Measurements from ENCODE around the gene C5orf22.

Gene C5orf22

DNA sequence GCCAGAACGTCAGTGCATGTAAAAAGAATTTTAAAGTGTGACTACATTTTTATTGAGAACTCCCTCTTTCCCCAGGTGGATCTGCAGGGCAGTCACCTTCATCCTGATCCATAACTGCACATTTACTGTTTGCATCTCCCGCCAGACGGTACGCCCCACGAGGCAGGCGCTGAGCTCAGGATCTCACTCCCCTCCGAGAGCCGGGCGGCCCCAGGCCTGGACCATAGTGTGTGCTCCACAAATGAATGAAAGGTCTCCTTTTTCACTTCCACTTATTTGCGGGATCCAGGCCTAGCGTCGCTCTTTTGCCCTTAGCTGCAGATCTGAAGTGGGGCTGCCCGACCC is 586 bp upstream of the C5orf22 start:
- Histone ChIP-seq H3K4me3 (ENCODE audit: low read length) (peak overlapping the region; percentile 86), H3F3A (ENCODE audit: control insufficient read depth, insufficient read depth) (no peaks in the 10 kb centered on the region), H3K9me2 (replicated peaks; ENCODE audit: control insufficient read depth, low read length) (no peaks in the 10 kb centered on the region), H3K4me2 (ENCODE audit: low read length) (peak overlapping the region; percentile 72), H3K4me1 (ENCODE audit: control insufficient read depth, low read length) (peaks cover 25% of the 10 kb centered on the region), H3K27ac (ENCODE audit: low read depth, low read length) (peak overlapping the region; percentile 75), H3K9me3 (ENCODE audit: control insufficient read depth, insufficient read depth, low read length) (no peaks in the 10 kb centered on the region), H3K79me2 (ENCODE audit: control insufficient read depth, low read length) (peaks cover 58% of the 10 kb centered on the region), H4K20me1 (ENCODE audit: control insufficient read depth, insufficient read depth, low read depth, low read length) (no peaks in the 10 kb centered on the region), H3K36me3 (ENCODE audit: control insufficient read depth, low read length) (peaks cover 57% of the 10 kb centered on the region), H3K27me3 (ENCODE audit: control insufficient read depth, low read length) (no peaks in the 10 kb centered on the region)
- TF ChIP-seq, protein P1, sequence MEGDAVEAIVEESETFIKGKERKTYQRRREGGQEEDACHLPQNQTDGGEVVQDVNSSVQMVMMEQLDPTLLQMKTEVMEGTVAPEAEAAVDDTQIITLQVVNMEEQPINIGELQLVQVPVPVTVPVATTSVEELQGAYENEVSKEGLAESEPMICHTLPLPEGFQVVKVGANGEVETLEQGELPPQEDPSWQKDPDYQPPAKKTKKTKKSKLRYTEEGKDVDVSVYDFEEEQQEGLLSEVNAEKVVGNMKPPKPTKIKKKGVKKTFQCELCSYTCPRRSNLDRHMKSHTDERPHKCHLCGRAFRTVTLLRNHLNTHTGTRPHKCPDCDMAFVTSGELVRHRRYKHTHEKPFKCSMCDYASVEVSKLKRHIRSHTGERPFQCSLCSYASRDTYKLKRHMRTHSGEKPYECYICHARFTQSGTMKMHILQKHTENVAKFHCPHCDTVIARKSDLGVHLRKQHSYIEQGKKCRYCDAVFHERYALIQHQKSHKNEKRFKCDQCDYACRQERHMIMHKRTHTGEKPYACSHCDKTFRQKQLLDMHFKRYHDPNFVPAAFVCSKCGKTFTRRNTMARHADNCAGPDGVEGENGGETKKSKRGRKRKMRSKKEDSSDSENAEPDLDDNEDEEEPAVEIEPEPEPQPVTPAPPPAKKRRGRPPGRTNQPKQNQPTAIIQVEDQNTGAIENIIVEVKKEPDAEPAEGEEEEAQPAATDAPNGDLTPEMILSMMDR (IDR thresholded peaks at IDR 0.05; ENCODE audit: low read depth, low read length, poor library complexity, severe bottlenecking), result no peak
- no peak for TF ChIP-seq EZH2phosphoT487 (IDR thresholded peaks at IDR 0.05; ENCODE audit: borderline replicate concordance, low read length)

DNA sequence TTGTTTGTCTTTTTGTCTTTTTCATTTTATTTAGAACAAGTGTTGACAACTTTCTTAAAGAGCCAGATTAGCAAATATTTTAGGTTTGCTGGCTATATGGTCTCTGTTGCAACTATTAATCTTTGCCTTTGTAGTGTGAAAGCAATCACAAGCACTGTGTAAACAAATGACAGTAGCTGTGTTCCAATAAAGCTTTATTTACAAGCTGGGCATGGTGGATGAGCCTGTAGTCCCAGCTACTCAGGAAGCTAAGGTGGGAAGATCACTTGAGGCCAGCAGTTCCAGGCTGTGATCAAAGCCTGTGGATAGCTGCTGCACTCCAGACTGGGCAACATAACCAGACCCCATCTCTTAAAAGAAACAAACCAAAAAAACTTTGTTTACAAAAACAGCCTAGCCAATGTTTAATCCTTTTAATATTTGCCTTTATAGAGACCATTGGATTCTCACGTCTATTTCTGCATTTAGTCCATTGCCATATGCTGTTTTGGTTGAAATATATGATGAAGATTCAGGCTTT is 2.5 kb downstream of the C5orf22 start:
- H3K79me2 ChIP-seq (ENCODE audit: control insufficient read depth, low read length), result peaks cover 44% of the 10 kb centered on the region
- H3K9me3 ChIP-seq (ENCODE audit: control insufficient read depth, insufficient read depth, low read length), result no peaks in the 10 kb centered on the region
- peaks cover 25% of the 10 kb centered on the region for H3K4me1 ChIP-seq (ENCODE audit: control insufficient read depth, low read length)
- no peak overlapping the region for H3K4me3 ChIP-seq (ENCODE audit: low read length)
- no peaks in the 10 kb centered on the region for H4K20me1 ChIP-seq (ENCODE audit: control insufficient read depth, insufficient read depth, low read depth, low read length)
- no peak for TF ChIP-seq EZH2phosphoT487 (IDR thresholded peaks at IDR 0.05; ENCODE audit: borderline replicate concordance, low read length)
- TF ChIP-seq, protein P1 (IDR thresholded peaks at IDR 0.05; ENCODE audit: low read depth, low read length, poor library complexity, severe bottlenecking), result no peak
- no peak overlapping the region for H3K4me2 ChIP-seq (ENCODE audit: low read length)
- no peaks in the 10 kb centered on the region for H3K9me2 ChIP-seq (replicated peaks; ENCODE audit: control insufficient read depth, low read length)
- H3K27me3 ChIP-seq (ENCODE audit: control insufficient read depth, low read length), result no peaks in the 10 kb centered on the region
- H3K36me3 ChIP-seq (ENCODE audit: control insufficient read depth, low read length), result peaks cover 50% of the 10 kb centered on the region
- no peaks in the 10 kb centered on the region for H3F3A ChIP-seq (ENCODE audit: control insufficient read depth, insufficient read depth)
- no peak overlapping the region for H3K27ac ChIP-seq (ENCODE audit: low read depth, low read length)

DNA sequence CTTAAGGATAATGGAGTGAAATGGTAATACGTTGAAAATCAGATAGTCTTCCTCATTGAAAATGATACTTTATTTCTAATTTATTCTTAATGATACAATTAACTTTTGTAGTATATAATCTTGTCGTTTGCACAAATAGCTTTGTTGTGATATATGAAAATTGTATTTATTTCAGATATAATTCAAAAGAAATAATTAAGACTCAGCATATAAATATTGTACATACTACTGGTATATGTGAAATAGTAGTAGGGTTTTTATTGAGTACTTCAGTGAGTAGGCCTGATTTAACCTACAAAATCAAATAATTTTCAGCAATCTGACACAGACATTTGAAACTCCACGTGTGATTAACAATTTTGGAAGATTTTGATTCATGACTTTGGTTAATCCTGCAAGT is 4.8 kb downstream of the C5orf22 start:
- Histone ChIP-seq H3K4me2 (ENCODE audit: low read length) (no peak overlapping the region), H3K4me3 (ENCODE audit: low read length) (no peak overlapping the region), H3K9me3 (ENCODE audit: control insufficient read depth, insufficient read depth, low read length) (no peaks in the 10 kb centered on the region), H3K79me2 (ENCODE audit: control insufficient read depth, low read length) (peaks cover 21% of the 10 kb centered on the region), H3K9me2 (replicated peaks; ENCODE audit: control insufficient read depth, low read length) (no peaks in the 10 kb centered on the region), H3K27ac (ENCODE audit: low read depth, low read length) (no peak overlapping the region), H3K27me3 (ENCODE audit: control insufficient read depth, low read length) (no peaks in the 10 kb centered on the region), H3F3A (ENCODE audit: control insufficient read depth, insufficient read depth) (no peaks in the 10 kb centered on the region), H4K20me1 (ENCODE audit: control insufficient read depth, insufficient read depth, low read depth, low read length) (no peaks in the 10 kb centered on the region), H3K4me1 (ENCODE audit: control insufficient read depth, low read length) (peaks cover 12% of the 10 kb centered on the region), H3K36me3 (ENCODE audit: control insufficient read depth, low read length) (peaks cover 58% of the 10 kb centered on the region)
- TF ChIP-seq, protein P1 (IDR thresholded peaks at IDR 0.05; ENCODE audit: low read depth, low read length, poor library complexity, severe bottlenecking), result no peak

DNA sequence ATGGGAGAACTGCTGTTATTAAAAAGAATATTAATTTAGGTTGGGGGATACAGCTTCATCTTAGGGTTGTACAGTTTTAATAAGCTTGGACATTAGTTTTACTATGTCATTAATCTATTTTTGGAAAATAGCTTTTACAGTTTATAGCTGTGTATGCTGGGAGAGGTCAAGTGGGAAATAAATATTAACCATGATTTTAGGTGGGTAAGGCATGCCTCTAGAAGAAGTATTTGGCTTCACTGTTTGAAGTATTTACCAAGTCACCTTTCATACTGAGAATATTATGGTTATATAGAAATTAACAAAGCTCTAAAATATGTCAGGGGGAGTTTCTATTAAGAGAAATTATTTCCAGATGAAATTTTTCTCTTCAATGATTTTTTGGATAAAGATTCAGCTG is 5.2 kb downstream of the C5orf22 start:
- H4K20me1 ChIP-seq (ENCODE audit: control insufficient read depth, insufficient read depth, low read depth, low read length), result no peaks in the 10 kb centered on the region
- peaks cover 12% of the 10 kb centered on the region for H3K4me1 ChIP-seq (ENCODE audit: control insufficient read depth, low read length)
- H3K9me2 ChIP-seq (replicated peaks; ENCODE audit: control insufficient read depth, low read length), result no peaks in the 10 kb centered on the region
- no peaks in the 10 kb centered on the region for H3K27me3 ChIP-seq (ENCODE audit: control insufficient read depth, low read length)
- H3K27ac ChIP-seq (ENCODE audit: low read depth, low read length), result no peak overlapping the region
- TF ChIP-seq, protein P1 (IDR thresholded peaks at IDR 0.05; ENCODE audit: low read depth, low read length, poor library complexity, severe bottlenecking), result no peak
- TF ChIP-seq EZH2phosphoT487 (IDR thresholded peaks at IDR 0.05; ENCODE audit: borderline replicate concordance, low read length), result no peak
- no peak overlapping the region for H3K4me3 ChIP-seq (ENCODE audit: low read length)
- H3K4me2 ChIP-seq (ENCODE audit: low read length), result no peak overlapping the region
- peaks cover 59% of the 10 kb centered on the region for H3K36me3 ChIP-seq (ENCODE audit: control insufficient read depth, low read length)
- H3K79me2 ChIP-seq (ENCODE audit: control insufficient read depth, low read length), result peaks cover 21% of the 10 kb centered on the region
- no peaks in the 10 kb centered on the region for H3F3A ChIP-seq (ENCODE audit: control insufficient read depth, insufficient read depth)
- no peaks in the 10 kb centered on the region for H3K9me3 ChIP-seq (ENCODE audit: control insufficient read depth, insufficient read depth, low read length)

Measured in DOHH2 (cell line).